GM23248 (cell line): ENCODE measurements around the gene TIMP3.

ENCODE experiments used
- EZH2 ChIP-seq: fragments of 200-600 bp; sonication (generic); IDR thresholded peaks from 2 replicates; pipeline ENCODE4 v1.6.1; 2018; ENCODE audit warnings: antibody characterized with exemption, mild to moderate bottlenecking; ENCODE audit not compliant: insufficient read depth, poor library complexity, severe bottlenecking
- EZH2phosphoT487 ChIP-seq: fragments of 200-600 bp; sonication (generic); IDR thresholded peaks from 2 replicates; pipeline ENCODE4 v1.6.1; 2018; ENCODE audit warnings: antibody characterized with exemption, moderate library complexity, mild to moderate bottlenecking, low read depth; ENCODE audit not compliant: insufficient read depth

DNA sequence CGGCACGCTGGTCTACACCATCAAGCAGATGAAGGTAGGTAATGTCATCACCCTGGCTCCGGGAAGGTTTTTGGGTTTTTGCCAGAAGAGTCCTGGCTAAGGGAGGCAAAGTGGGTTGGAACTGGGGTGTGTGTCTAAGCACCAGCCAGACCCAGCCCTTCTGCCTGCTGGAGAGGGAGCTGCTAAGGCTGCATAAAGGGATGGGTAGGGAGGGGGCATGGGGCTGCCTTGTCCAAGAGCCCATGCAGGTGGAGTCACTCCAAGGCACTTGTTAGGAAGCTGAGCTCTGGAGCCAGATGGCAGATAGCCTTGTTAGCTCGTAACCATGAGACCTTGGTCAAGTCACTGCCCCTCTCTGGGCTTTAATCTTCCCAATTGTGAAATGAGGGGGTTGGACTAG, 48.0 kb downstream of the TIMP3 start:
- TF ChIP-seq EZH2phosphoT487, result no peak
- TF ChIP-seq EZH2, result no peak
